Epithelial cell of prostate (primary cell): ENCODE data around the gene HECW1.

Source experiments
- DNase-seq: peaks from one replicate; pipeline ENCODE4 v3.0.0-alpha.2; 2011; ENCODE audit warnings: low read depth, low spot score
- H3K27ac ChIP-seq: fragments of 450-650 bp; 2 replicates; pipeline ENCODE4 v1.5.1; 2017; ENCODE audit warnings: mild to moderate bottlenecking

Gene HECW1

GRCh38 chr7:43298617-43299016 lies 186.2 kb downstream of the HECW1 start:
- DNase-seq: no peak
- H3K27ac ChIP-seq: no peak overlapping the region

- no peak for DNase-seq
Observed at GRCh38 chr7:43300121-43300520, 187.7 kb downstream of the HECW1 start.

GRCh38 chr7:43302211-43302711 lies 189.8 kb downstream of the HECW1 start:
- peak; percentile 41 for DNase-seq
- H3K27ac ChIP-seq: no peak overlapping the region

More at GRCh38 chr7:43300121-43300520, 187.7 kb downstream of the HECW1 start:
- no peak overlapping the region for H3K27ac ChIP-seq

- DNase-seq: no peak
- no peak overlapping the region for H3K27ac ChIP-seq
Observed at GRCh38 chr7:43302773-43303460, 190.5 kb downstream of the HECW1 start.

- no peak for DNase-seq
- no peak overlapping the region for H3K27ac ChIP-seq
Observed at GRCh38 chr7:43303740-43304241, 191.3 kb downstream of the HECW1 start.

- no peak overlapping the region for H3K27ac ChIP-seq
- no peak for DNase-seq
Observed at GRCh38 chr7:43306404-43306803, 194.0 kb downstream of the HECW1 start.

- no peak overlapping the region for H3K27ac ChIP-seq
- no peak for DNase-seq
Observed at GRCh38 chr7:43307522-43307921, 195.1 kb downstream of the HECW1 start.

- H3K27ac ChIP-seq: no peak overlapping the region
- no peak for DNase-seq
Observed at GRCh38 chr7:43308913-43309705, 196.7 kb downstream of the HECW1 start.

GRCh38 chr7:43309706-43310022 lies 197.2 kb downstream of the HECW1 start:
- no peak overlapping the region for H3K27ac ChIP-seq
- no peak for DNase-seq

- no peak for DNase-seq
- no peak overlapping the region for H3K27ac ChIP-seq
Observed at GRCh38 chr7:43311052-43311451, 198.6 kb downstream of the HECW1 start.

- DNase-seq: no peak
- no peak overlapping the region for H3K27ac ChIP-seq
Observed at GRCh38 chr7:43311694-43312093, 199.2 kb downstream of the HECW1 start.

GRCh38 chr7:43313628-43314378 lies 201.4 kb downstream of the HECW1 start:
- DNase-seq: no peak
- H3K27ac ChIP-seq: no peak overlapping the region

- DNase-seq: no peak
- H3K27ac ChIP-seq: no peak overlapping the region
Observed at GRCh38 chr7:43314379-43315158, 202.1 kb downstream of the HECW1 start.

- no peak overlapping the region for H3K27ac ChIP-seq
- no peak for DNase-seq
Observed at GRCh38 chr7:43317075-43317474, 204.6 kb downstream of the HECW1 start.

GRCh38 chr7:43318188-43318770 lies 205.8 kb downstream of the HECW1 start:
- H3K27ac ChIP-seq: no peak overlapping the region
- no peak for DNase-seq

GRCh38 chr7:43325595-43325994 lies 213.1 kb downstream of the HECW1 start:
- DNase-seq: no peak
- H3K27ac ChIP-seq: no peak overlapping the region

- no peak for DNase-seq
- no peak overlapping the region for H3K27ac ChIP-seq
Observed at GRCh38 chr7:43328336-43328735, 215.9 kb downstream of the HECW1 start.

GRCh38 chr7:43328785-43329380 lies 216.4 kb downstream of the HECW1 start:
- H3K27ac ChIP-seq: no peak overlapping the region
- no peak for DNase-seq

GRCh38 chr7:43332193-43332796 lies 219.8 kb downstream of the HECW1 start:
- no peak for DNase-seq
- H3K27ac ChIP-seq: no peak overlapping the region
